GM19239 (cell line): ENCODE measurements around the gene CTIF.
"Not testable (repeated sequence)": the region's sequence is repeated elsewhere in the genome, so short reads cannot be mapped to it uniquely, and the experiment has no call there.

Experiments used
- DNase-seq: peaks from one replicate; pipeline ENCODE4 v3.0.0; 2011; ENCODE audit warnings: low spot score; ENCODE audit not compliant: insufficient read length
- FAIRE-seq: peaks from 2 replicates; lab custom pipeline; 2011; peaks lifted over from hg19 to GRCh38; lab: Jason Lieb, UNC

The CTIF gene

DNA sequence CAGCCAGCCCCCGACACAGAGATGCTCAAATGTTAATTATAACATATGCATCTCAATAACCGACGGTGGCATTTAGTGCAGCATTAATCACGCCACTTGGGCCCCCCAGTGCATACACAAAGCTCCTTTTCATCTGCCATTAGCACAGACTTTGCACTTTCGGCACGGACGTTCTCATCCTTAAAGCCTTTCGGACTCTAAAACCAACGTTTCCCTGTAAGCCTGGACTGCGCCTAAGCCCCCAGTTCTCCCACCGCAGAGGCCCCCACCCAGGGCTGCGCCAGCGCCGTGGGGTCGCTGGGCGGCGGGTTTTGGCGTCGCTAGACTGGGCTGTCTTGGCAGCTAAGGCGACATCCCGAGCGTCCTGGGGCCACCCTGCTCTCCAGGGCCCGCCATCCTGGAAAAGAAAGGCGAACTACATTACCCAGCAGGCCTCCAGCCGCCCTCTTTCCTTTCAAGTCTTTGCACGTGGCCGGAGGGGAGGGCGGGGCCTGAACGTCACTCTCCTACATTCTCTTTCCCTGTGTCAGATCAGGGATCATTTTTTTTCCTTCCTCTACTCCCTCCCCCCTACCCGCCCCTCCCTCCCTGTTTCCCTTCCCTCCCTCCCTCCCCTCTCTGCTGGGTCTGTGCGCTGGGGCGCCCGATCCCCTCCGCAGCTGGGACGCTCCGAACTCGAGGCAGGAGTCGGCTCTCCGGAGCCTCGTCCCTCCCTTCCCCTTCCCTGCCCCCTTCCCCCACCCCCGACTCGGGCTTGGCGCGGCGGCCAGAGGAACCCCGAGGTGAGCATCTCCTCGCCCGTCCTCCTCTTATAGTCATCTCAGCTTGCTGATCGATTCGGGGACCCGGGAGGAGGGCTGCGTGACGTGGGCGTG lies at the start of gene CTIF:
Gene CTIF, plus strand, starts transcription at position 501 of the 875 bp plus-strand sequence. CDS start 80,535 bp downstream, outside the sequence.
- peak; percentile 86 for FAIRE-seq
- peak; percentile 88 for DNase-seq

DNA sequence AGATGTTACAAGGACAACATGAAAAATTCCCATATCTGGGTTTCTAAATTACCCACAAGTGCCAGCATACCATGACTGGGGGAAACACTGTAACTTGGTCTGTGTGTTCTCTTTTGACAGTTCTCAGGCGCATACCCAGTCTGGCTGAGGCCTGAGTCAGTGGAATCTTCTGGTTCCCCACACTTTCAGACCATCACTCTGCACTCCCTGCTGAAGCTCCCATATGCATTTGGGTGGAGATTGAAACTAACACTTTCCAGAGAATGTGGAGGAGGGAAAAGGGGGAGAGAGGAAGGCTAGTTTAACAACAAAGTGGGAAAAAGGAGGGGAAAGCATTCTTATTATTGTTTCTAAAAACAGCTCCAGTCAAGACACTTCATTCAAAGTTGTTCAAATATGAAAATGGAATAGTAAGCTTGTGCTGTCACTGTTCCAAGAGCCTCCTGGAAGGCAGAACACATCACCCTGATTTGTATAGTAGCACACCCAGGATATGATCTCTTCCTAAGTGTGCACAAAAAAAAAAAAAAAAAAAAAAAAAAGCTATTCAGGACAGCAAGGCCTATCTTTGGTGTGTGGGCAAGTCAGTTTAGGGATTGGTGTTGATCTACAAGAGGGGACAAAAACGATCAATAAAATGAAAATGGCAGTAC lies 48.1 kb upstream of the CTIF start:
- DNase-seq: no peak
- no peak for FAIRE-seq

DNA sequence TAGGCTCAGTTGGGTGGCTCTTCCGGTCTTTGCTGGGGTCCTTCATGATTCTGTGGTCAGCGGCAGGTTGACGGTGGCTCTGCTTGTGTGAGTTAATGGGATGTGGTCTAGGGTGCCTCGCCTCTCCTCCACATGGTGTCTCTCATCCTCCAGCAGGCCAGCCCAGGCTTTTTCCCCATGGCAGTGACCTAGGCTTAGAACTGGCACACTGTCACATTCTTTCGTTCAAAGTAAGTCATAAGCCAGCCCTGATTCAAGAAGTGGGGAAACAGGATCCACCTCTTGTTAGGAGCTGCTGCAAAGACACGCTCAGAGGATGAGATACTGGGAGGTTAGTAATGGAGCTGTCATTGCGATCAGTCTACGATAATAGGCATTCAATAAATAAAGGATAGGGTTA lies 46.0 kb upstream of the CTIF start:
- DNase-seq (no peak), FAIRE-seq (no peak)

DNA sequence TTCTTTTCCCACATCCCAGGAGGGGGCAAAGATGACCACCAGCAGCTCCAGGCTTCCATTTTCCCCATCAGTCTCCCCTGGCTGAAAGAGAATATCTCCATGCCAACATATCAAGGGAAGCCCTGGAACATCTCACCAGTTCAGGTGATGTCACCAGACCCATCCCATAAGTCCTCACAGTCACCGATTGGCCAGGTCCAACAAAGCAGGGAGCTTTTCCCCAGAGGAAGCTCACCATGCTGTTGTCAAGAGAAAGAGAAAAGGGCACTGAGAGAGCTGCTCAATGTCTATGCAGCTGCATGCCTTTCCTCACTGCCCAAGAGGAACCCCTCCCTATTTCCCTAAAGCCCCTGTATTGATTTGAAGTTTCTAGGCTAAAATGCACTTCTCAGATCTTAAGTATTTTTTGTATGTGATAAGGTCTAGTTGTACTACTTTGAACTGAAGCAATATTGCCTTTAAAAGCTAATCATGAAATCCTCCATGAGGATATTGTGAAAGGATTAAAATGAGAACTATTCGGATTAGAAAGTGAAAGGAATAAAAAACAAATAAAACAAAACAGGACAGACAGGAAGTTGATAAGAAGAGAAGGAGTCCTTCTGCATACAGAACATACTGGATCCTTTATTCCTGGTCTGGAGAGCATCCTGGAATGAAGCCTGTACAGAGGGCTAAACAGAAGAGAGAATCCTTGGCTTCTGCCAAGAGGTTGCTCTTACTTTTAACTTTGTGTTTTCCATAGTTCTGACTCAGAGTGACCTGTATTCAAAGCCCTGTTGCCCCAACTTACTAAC lies 45.2 kb upstream of the CTIF start:
- FAIRE-seq: no peak
- no peak for DNase-seq

DNA sequence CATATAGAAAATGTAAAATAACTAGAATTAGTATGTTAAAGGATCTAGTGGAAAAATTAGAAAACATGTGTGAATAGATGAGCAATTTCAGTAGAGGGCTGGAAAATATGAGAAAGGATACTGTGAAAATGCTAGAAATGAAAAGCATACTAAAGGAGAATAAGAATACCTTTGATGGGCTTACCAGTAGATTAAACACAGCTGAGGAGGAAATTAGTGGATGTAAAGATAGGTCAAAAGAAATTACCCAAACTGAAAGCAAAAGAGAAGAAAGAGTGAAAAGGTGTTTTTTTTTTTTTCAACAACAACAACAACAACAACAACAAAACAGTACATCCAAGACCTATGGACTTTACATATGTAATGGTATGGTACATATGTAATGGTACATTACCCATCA lies 41.0 kb upstream of the CTIF start:
- FAIRE-seq (no peak), DNase-seq (no peak)

DNA sequence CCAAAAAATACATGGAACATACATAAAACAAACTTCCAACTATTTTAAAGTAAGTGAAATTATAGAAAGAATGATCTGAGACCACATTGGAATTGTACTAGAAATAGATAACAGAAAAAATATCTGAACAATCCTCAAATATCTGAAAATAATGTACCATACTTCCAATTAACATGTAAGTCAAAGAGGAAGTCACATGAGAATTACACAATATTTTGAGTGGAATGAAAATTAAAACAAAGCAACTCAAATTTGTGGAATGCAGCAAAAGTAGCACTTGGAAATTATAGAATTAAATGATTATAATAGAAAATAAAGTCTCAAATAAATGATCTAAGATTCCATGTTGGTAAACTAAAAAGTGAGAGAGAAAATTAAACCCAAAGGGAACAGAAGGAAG lies 38.3 kb upstream of the CTIF start:
- no peak for DNase-seq
- FAIRE-seq: no peak

DNA sequence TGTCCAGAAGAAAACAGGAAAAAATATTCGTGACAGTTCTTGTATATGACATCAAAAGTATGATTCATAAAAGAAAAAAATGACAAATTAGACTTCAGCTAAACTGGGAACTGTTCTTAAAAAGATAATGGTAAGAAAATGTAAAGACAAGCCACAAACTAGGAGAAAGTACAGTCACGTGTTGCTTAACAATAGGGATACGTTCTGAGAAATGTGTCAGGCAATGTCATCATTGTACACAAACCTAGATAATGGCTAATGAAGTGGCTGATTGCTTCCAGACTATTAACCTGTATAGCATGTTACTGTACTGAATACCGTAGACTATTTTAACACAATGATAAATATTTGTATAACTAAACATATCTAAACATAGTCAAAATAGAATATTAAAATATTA lies 35.9 kb upstream of the CTIF start:
- FAIRE-seq (no peak), DNase-seq (no peak)

DNA sequence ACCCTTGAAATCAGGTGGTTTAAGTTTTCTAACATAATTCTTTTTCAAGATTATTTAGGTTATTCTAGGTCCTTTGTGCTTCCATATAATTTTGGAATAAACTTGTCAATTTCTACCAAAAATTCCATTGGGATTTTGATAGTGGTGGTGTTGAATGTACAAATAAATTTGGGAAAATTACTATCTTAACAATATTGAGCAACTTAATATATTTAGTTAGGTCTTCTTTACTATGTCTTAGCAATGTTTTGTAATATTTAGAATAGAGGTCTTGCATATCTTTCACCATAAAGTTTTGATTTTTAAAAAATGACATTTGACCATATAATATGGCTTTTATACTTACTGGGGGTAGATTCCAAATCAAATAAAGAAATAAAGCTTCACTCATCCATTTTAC lies 34.0 kb upstream of the CTIF start:
- DNase-seq (no peak), FAIRE-seq (no peak)

DNA sequence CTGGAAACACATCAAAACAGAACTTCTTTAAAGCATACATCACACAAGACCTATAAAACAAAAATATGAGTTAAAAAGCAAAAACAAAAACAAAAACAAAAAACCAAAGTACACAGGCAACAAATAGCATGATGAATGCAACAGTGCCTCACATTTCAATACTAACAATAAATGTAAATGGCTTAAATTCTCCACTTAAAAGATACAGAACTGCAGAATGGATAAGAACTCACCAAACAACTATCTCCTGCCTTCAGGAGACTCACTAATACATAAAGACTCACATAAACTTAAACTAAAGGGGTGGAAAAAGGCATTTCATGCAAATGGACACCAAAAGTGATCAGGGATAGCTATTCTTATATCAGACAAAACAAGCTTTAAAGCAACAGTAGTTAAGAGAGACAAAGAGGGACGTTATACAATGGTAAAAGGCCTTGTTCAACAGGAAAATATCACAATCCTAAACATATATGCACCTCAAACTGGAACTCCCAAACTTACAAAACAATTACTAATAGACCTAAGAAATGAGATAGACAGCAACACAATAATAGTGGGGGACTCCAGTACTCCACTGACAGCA lies 31.8 kb upstream of the CTIF start:
- FAIRE-seq, DNase-seq: not testable (repeated sequence)

DNA sequence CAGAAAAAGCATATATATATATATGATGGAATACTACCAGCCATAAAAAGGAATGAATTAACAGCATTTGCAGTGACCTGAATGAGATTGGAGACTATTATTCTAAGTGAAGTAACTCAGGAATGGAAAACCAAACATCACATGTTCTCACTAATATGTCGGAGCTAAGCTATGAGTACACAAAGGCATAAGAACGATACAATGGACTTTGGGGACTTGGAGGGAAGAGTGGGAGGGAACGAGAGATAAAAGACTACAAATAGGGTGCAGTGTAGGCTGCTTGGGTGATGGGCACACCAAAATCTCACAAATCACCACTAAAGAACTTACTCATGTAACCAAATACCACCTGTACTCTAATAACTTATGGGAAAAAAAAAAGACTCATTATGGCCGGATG lies 26.3 kb upstream of the CTIF start:
- DNase-seq, FAIRE-seq: not testable (repeated sequence)

DNA sequence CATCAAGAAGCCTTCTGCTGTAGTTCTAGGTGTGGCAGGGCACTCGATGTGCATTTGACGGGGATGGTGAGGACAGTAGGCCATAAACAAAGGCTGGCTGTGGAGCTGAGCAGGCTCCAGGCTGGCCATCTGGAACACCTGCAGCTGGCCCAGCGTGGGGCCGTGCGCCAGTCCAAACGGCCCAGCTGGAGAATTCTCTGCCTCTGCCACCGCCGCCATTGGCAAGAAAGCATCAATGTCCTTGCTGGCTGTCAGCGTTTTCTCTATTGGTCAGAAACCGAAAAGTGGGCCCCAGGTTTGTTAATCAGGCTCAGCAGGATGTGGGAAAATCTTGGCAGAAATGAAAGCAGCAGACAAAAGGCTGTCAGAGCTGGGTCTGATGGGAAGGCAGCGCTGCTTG lies 24.0 kb upstream of the CTIF start:
- FAIRE-seq (no peak), DNase-seq (no peak)

DNA sequence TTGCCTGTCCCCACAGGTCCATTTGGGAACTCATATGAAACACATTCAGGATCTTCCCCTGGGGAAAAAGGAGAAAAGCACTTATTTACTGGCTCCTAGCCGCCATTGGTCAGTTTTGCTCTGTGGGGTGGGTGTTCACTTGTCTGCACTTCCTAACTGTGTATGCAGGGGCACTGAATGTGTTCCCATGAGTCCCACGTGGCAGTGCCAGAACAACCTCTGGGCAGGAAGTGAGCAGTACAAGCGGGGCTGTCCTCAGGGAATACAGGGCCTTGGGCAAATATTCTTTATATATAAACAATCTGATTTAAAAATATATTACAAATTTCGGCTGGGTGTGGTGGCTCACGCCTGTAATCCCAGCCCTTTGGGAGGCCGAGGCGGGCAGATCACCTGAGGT lies 21.8 kb upstream of the CTIF start:
- FAIRE-seq (no peak), DNase-seq (no peak)

DNA sequence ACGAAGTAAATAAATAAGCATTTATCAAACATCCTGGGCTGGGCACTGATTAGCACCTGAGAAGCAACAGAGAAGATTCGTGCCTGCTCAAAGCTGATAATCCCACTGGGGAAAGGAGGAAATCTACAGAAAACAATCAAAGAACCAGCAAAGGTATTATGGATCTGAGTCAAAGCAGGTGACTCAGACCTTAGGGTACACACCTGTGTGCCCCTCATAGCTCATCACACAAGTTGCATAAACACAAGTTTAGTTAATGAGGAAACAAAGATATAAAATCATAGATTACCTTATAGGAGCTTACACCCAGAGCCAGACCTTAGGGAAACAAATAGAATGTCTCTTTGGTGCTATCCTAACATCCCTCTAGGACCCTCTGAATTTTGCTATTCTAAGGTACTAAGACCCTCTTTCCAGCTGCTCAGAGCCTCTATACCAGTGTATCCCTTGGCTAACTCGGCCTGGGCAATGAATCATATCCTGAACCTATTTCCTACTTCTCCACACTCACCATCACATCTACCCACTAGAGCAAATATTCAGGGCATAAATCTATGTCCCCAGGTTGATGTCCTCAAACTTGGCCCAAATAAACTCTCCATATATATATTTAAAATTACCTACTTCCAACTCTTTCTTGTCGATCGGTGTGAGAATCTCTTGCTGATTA lies 19.3 kb upstream of the CTIF start:
- FAIRE-seq (no peak), DNase-seq (no peak)

DNA sequence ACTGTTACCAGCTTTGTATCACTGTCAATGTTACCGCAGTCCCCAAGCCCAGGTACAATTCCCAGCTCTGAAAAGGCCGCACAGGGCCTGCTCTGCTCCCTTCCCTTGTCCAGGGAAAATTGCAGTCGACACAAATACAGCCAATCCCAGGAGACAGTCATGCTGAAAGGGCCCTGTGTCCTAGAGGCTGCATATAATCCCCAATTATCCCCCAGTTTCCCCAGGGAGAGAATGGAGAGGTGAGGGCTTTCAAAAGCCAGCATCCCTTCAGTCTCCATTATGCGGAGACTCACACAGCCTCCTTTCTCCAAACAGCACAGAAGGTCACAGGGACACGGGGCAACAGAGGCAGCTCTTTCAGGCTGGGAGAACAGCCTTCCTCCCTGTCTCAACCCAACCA lies 17.1 kb upstream of the CTIF start:
- DNase-seq (no peak), FAIRE-seq (no peak)

DNA sequence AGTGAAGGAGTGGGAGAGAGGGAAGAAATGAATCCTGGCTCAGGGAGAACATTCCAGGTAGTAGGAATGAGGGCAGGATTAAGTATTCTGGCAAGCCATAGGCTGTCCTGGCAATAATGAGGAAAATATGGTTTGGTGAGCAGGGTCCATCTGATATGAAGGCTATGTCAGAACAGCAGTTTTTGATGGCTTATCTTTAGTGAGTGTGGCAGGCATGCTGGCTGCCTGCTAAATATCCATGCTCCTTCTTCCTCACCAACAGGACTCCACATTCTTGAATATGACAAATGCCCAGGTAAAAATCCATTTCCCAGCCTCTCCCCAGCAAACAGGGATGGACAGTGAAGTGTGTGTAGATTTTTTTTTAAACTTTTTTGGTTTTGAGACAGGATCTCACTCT lies 13.2 kb upstream of the CTIF start:
- no peak for FAIRE-seq
- no peak for DNase-seq

DNA sequence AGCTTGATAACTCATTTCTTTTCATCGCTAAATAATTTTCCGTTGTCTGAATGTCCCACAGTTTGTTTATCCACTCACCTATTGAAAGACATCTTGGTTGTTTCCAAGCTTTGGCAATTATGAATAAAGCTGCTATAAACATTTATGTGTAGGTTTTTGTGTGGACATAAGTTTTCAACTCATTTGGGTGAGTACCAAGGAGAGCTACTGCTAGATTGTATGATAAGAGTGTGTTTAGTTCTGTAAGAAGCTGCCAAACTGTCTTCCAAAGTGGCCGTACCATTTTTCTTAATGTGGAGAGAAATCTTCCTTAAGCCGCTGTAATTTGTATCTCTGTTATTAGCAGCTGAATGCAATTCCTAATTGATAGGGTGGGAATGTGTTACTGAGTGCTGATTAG lies 11.4 kb upstream of the CTIF start:
- FAIRE-seq: no peak
- no peak for DNase-seq

DNA sequence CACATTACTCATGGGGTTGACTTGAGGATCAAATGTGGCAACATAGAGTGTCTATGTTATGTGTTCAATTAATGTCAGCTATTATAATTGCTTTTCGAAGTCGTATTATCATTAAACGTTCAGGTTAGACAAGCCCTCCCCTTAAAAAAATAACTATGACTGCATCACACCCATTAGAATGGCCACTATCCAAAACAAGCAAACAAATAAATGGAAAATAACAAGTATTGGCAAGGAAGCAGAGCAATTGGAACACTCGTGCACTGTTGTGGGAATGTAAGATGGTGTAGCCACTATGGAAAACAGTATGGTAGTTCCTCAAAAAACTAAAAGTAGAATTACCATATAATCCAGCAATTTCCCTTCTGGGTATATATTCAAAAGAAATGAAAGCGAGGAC lies 10.0 kb upstream of the CTIF start:
- DNase-seq: no peak
- FAIRE-seq: peak; percentile 44

DNA sequence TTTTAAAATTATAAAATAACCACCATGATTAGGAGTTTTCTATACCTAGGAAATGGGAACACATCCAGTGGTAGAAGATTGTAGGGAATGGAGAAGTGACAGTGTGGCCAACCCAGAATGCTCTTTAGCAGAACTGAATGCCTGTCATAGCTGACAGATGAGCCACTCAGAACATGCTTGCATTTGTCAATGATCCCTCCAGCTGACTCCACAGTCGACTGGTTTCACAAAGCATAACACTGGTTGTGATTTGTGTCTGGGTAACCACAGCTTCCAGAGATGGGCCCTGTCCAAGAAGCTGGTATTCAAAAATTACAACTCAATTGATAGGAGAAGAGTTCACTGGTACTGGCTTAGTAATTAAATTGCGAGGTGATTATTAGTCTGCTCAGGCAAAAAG lies 9.0 kb upstream of the CTIF start:
- FAIRE-seq (no peak), DNase-seq (no peak)

DNA sequence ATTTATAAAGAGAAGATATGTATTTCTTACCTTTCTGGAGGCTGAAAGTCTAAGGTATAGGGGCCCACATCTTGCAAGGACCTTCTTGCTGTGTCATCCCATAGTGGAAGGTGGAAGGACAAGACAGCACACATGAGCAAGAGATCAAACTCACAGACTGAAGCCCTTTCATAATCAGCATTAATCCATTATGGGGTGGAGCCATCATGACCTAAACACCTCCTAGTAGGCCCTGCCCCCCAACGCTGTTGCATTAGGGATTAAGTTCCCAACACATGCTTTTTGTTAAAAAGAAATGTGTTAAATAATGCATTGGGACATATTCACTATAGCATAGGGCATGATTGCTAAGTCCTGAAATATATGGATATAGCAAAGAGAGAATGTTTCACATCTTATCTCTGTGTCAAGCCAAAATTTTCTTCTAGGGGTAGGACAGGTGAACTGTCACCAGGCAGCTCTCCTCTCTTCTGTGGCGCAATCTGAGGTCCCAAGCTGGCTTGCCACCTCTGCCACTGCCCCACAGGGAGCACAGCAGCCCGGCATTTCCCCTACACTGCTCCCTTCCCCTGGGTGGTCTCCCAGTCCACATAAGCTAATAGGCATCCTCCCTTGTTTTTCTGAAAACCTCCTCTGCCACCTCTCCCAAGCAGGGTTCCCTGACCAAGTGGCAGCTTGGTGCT lies 8.3 kb upstream of the CTIF start:
- FAIRE-seq (no peak), DNase-seq (no peak)

DNA sequence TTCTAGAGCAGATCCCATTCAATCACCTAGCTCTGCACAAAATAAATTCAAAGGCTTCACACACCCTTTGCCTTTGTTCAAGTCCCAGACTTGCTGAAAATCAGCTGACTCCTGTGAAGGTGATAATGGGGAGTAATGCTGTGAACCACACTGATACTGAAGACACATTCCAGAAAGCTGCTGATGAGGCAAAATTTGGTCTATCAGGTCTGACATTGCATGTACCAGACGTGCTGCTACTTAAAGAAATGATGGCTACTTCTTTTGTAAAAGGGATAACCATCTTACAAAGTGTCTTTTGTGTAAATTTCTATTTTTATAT lies 7.8 kb upstream of the CTIF start:
- FAIRE-seq (no peak), DNase-seq (no peak)
